ENCODE measurements around the gene SLC5A11. TPM values are rescaled to one million over a fixed set of nuclear protein-coding genes. Genes with fewer than 3 reads are reported as not detected.

SLC5A11 gene
- total RNA-seq, 1 experiment from 2014 or later: 0.47 TPM

- H3K9me3 ChIP-seq (ENCODE audit: control insufficient read depth in 1 of 2, insufficient read depth in 1 of 2, low read depth in 1 of 2, low read length in 2 of 2): no peaks in the 10 kb centered on the region
- H3K9me2 ChIP-seq (ENCODE audit: insufficient read depth): no peaks in the 10 kb centered on the region
- no peaks in the 10 kb centered on the region for H3K79me2 ChIP-seq (ENCODE audit: insufficient read depth, low read length)
- H3K27ac ChIP-seq (ENCODE audit: low read depth, low read length): no peak overlapping the region
- RAD21 ChIA-PET (ENCODE audit: low non-redundant PET in 1 of 2, low total read pairs in 2 of 2, uncharacterized antibody in 2 of 2, unreplicated experiment in 2 of 2): no interaction called here
- TF ChIP-seq SRF (IDR thresholded peaks at IDR 0.05; ENCODE audit: low read depth) (no peak), YY1 (IDR thresholded peaks at IDR 0.05; ENCODE audit: extremely low read depth, insufficient replicate concordance, low read depth, low read length) (no peak), REST (IDR thresholded peaks at IDR 0.05; ENCODE audit: low read depth) (no peak), ZFX (IDR thresholded peaks at IDR 0.05) (no peak), ELF1 (IDR thresholded peaks at IDR 0.05; ENCODE audit: borderline replicate concordance, low read depth) (no peak), ZBTB33 (IDR thresholded peaks at IDR 0.05; ENCODE audit: extremely low read depth, insufficient replicate concordance, low read length) (no peak), CEBPB (IDR thresholded peaks at IDR 0.05; ENCODE audit: low read depth) (no peak), FOSL1 (IDR thresholded peaks at IDR 0.05; ENCODE audit: low read depth) (no peak), EZH2 (IDR thresholded peaks at IDR 0.05) (no peak), EGR1 (IDR thresholded peaks at IDR 0.05; ENCODE audit: low read depth) (no peak), MAX (IDR thresholded peaks at IDR 0.05) (no peak), SIN3A (IDR thresholded peaks at IDR 0.05; ENCODE audit: low read depth) (no peak), JUND (IDR thresholded peaks at IDR 0.05) (no peak), ZNF274 (IDR thresholded peaks at IDR 0.05; ENCODE audit: low read depth, low read length) (no peak), CTCF (IDR thresholded peaks at IDR 0.05 in 2 of 3, conservative IDR thresholded peaks at IDR 0.05 in 1 of 3; ENCODE audit: borderline replicate concordance in 1 of 3, insufficient read depth in 1 of 3, low read depth in 2 of 3, low read length in 2 of 3) (no peak), EZH2phosphoT487 (IDR thresholded peaks at IDR 0.05; ENCODE audit: borderline replicate concordance) (no peak), POLR2A (IDR thresholded peaks at IDR 0.05; ENCODE audit: borderline replicate concordance, extremely low read depth, insufficient read depth, insufficient read length) (no peak), ATF3 (IDR thresholded peaks at IDR 0.05) (no peak), POLR2AphosphoS5 (IDR thresholded peaks at IDR 0.05; ENCODE audit: low read depth, low read length) (no peak), SP1 (IDR thresholded peaks at IDR 0.05; ENCODE audit: low read depth) (no peak)
- ATAC-seq (no peak), DNase-seq (ENCODE audit: low read depth, low spot score) (no peak)
- H3K4me3 ChIP-seq (replicated peaks in 1 of 2; ENCODE audit: low read depth in 1 of 2, low read length in 2 of 2): no peak overlapping the region
- BruUV-seq (replicated peaks): no TSS peak
- CTCF ChIA-PET: no interaction called here
- H3K9ac ChIP-seq (ENCODE audit: low read length): no peak overlapping the region
- no peaks in the 10 kb centered on the region for H3K36me3 ChIP-seq (ENCODE audit: control insufficient read depth in 1 of 2, insufficient read depth in 2 of 2, low read length in 2 of 2)
- H4K20me1 ChIP-seq (ENCODE audit: insufficient read depth): no peaks in the 10 kb centered on the region
- POLR2A ChIA-PET: no interaction called here
- no peaks in the 10 kb centered on the region for H3K27me3 ChIP-seq (ENCODE audit: insufficient read depth, low read length)
- 0 out of 4 replicates have a peak, but pooled peaks cover 0 to 4% of the 10 kb centered on the region in 2 experiments for H3K4me1 ChIP-seq (ENCODE audit: control insufficient read depth in 1 of 2, insufficient read depth in 2 of 2, low read length in 2 of 2)
- no peak overlapping the region for H3K4me2 ChIP-seq (ENCODE audit: low read length)
- no peak overlapping the region for H2AFZ ChIP-seq (ENCODE audit: low read depth, low read length, poor library complexity, severe bottlenecking)
- intact Hi-C loops (cut with micrococcal nuclease): loop anchor here (2.0 kb wide), 1 partner anchor 273 kb away; no protein-coding TSS in a partner anchor
Observed at GRCh38 chr16:24833352-24833751, 12.4 kb upstream of the SLC5A11 start.

Measured in HCT116 (cell line).